K562 (cell line): Measurements from ENCODE around the gene ACTN2. TPM values are rescaled to one million over a fixed set of nuclear protein-coding genes. Genes with fewer than 3 reads are reported as not detected.

Experiments used
- ATAC-seq: fragments of 200-7000 bp; cut with Tn5 transposase; 3 replicates; pipeline ENCODE4 v1.9.1; 2020; ENCODE audit warnings: moderate library complexity
- BruUV-seq: library from RNA; stranded (reverse); fragments of 400-500 nt; replicated peaks from 2 replicates; lab custom pipeline; 2021; lab: Mats Ljungman, UMichigan
- CTCF ChIA-PET: fragments of 300-600 bp; formaldehyde crosslinking; extraction: SDS; loops from one replicate; lab custom pipeline; 2021; ENCODE audit warnings: low intra/inter-chr PET ratio; lab: Yijun Ruan, JAX
- POLR2A ChIA-PET: fragments of 300-600, 350-650 bp; sonication (Branson Sonifier 250); formaldehyde crosslinking; extraction: SDS; loops from one replicate; lab custom pipeline; 2021; ENCODE audit warnings: antibody characterized with exemption, inconsistent platforms; lab: Yijun Ruan, JAX
- DNase-seq, 4 experiments: peaks; one replicate each; pipeline versions ENCODE4 v3.0.0 to v3.0.0-alpha.2; 2011 to 2018; ENCODE audit warnings: low spot score in 3 of 4, mixed read lengths in 3 of 4; ENCODE audit errors: extremely low read depth in 1 of 4
- FAIRE-seq: peaks from 2 replicates; lab custom pipeline; 2011; peaks lifted over from hg19 to GRCh38; lab: Jason Lieb, UNC
- H2AFZ ChIP-seq: 2 replicates; pipeline ENCODE4 v1.6.0; 2011; ENCODE audit warnings: low read depth, low read length, control low read depth, inconsistent platforms
- H3K27ac ChIP-seq: fragments of 200-600 bp; 3 replicates; pipeline ENCODE4 v1.8.0; 2011; ENCODE audit warnings: low read depth, mild to moderate bottlenecking, control low read depth, inconsistent platforms, low read length, moderate library complexity, mixed read lengths; ENCODE audit errors: extremely low read depth
- H3K27me3 ChIP-seq, 2 experiments: fragments of 300-600 bp in 1 of 2; 2 replicates in 1 of 2; 3 replicates in 1 of 2; pipeline versions ENCODE4 v1.6.0 to v1.8.0; 2011; ENCODE audit warnings: inconsistent platforms in 2 of 2, low read length in 2 of 2, mild to moderate bottlenecking in 1 of 2, mixed read lengths in 1 of 2, moderate library complexity in 1 of 2; ENCODE audit not compliant: control insufficient read depth in 2 of 2, insufficient read depth in 2 of 2
- H3K36me3 ChIP-seq: fragments of 300-600 bp; 3 replicates; pipeline ENCODE4 v1.8.0; 2011; ENCODE audit warnings: mild to moderate bottlenecking, low read length, inconsistent platforms; ENCODE audit not compliant: control insufficient read depth, insufficient read depth
- H3K4me1 ChIP-seq, 2 experiments: fragments of 200-600 bp in 1 of 2; replicated peaks in 1 of 2; 2 replicates in 1 of 2; 3 replicates in 1 of 2; pipeline versions ENCODE4 v1.5.1 to v1.8.0; 2011; ENCODE audit warnings: inconsistent platforms in 2 of 2, low read length in 2 of 2, mild to moderate bottlenecking in 1 of 2, mixed read lengths in 1 of 2, moderate library complexity in 1 of 2; ENCODE audit not compliant: control insufficient read depth in 2 of 2, insufficient read depth in 2 of 2
- H3K4me2 ChIP-seq: 2 replicates; pipeline ENCODE4 v1.6.1; 2011; ENCODE audit warnings: low read length, control low read depth, inconsistent platforms, mixed read lengths; ENCODE audit not compliant: insufficient read depth
- H3K4me3 ChIP-seq: fragments of 200-600 bp; sonication (generic), shearing (Covaris generic); 2 replicates; pipeline ENCODE4 v1.5.1; 2016; ENCODE audit warnings: control low read depth, inconsistent platforms
- H3K79me2 ChIP-seq: fragments of 200-600 bp; 3 replicates; pipeline ENCODE4 v1.8.0; 2011; ENCODE audit warnings: low read length, inconsistent platforms; ENCODE audit not compliant: control insufficient read depth, insufficient read depth
- H3K9ac ChIP-seq, 2 experiments: 2 replicates each; pipeline versions ENCODE4 v1.6.0 to v1.6.1; 2011; ENCODE audit warnings: low read depth in 2 of 2, low read length in 2 of 2, control low read depth in 1 of 2, inconsistent platforms in 1 of 2, mild to moderate bottlenecking in 1 of 2, mixed read lengths in 1 of 2; ENCODE audit not compliant: insufficient read depth in 1 of 2
- H3K9me1 ChIP-seq: one replicate; pipeline ENCODE4 v1.6.0; 2011; ENCODE audit warnings: inconsistent platforms, mild to moderate bottlenecking, low read length, moderate library complexity; ENCODE audit not compliant: control insufficient read depth, insufficient read depth
- H3K9me3 ChIP-seq: replicated peaks from 2 replicates; pipeline ENCODE4 v1.5.1; 2011; ENCODE audit warnings: low read depth, low read length, inconsistent platforms; ENCODE audit not compliant: control insufficient read depth, insufficient read depth
- H4K20me1 ChIP-seq: replicated peaks from 2 replicates; pipeline ENCODE4 v1.6.1; 2011; ENCODE audit warnings: low read length, inconsistent platforms, mixed read lengths; ENCODE audit not compliant: control insufficient read depth, insufficient read depth
- CREB3 ChIP-seq: fragments of 450-650 bp; conservative IDR thresholded peaks from 2 replicates; pipeline ENCODE4 v1.6.1; 2016; ENCODE audit warnings: missing genetic modification characterization, low read depth, mild to moderate bottlenecking, missing compliant biosample characterization, moderate library complexity
- MCM7 ChIP-seq, 2 experiments: fragments of 450-650 bp; IDR thresholded peaks; 2 replicates each; pipeline ENCODE4 v1.6.1; 2016 to 2018
- MIER1 ChIP-seq: fragments of 450-650 bp; IDR thresholded peaks from 2 replicates; pipeline ENCODE4 v1.6.1; 2016; ENCODE audit warnings: antibody characterized with exemption, mild to moderate bottlenecking, low read depth
- NUFIP1 ChIP-seq: fragments of 450-650 bp; IDR thresholded peaks from 2 replicates; pipeline ENCODE4 v1.6.1; 2018; ENCODE audit not compliant: partially characterized antibody
- PHF20 ChIP-seq: fragments of 450-650 bp; IDR thresholded peaks from 2 replicates; pipeline ENCODE4 v1.6.1; 2018; ENCODE audit not compliant: partially characterized antibody
- ZNF134 ChIP-seq: fragments of 250-450 bp; sonication (Bioruptor Pico); conservative IDR thresholded peaks from 2 replicates; pipeline ENCODE4 v1.4.0; 2020
- WGBS: fragments of 100-300 bp; shearing (Covaris generic); methylation state at CpG from one replicate; pipeline ENCODE4 v1.1.6; 2016; ENCODE audit warnings: low coverage, mixed read lengths; ENCODE audit not compliant: insufficient coverage; ENCODE audit errors: missing lambda C conversion rate; 5-methylcytosine and 5-hydroxymethylcytosine counted together
- in situ Hi-C: fragments of 300-500 bp; cut with MboI; formaldehyde crosslinking; loops from 4 replicates; pipeline ENCODE4 v1.15.0; 2018; ENCODE audit warnings: inconsistent platforms, mixed read lengths
- intact Hi-C: fragments of 100-400 bp; cut with micrococcal nuclease; formaldehyde crosslinking; loops from 2 replicates; pipeline ENCODE4 v1.14.2; 2022
- polyA plus RNA-seq, 8 experiments: library from polyadenylated mRNA; depleted of rRNA in 4 of 8; stranded (reverse) in 5 of 8; unstranded in 3 of 8; fragments of >200 nt; fragmentation: Nextera tagmentation in 2 of 8; fragmentation: Illumina TruSeq in 1 of 8; extraction: Ambion mirVana in 2 of 8; extraction: Trizol in 1 of 8; gene quantifications; 2 replicates each; pipeline versions ENCODE4 v1.2.1 to v1.2.3, GENCODE V29; 2011 to 2014; ENCODE audit warnings: inconsistent platforms in 1 of 8, missing spikeins in 1 of 8
- total RNA-seq, 7 experiments: library from RNA; depleted of rRNA in 6 of 7; stranded (reverse); fragments of >200 nt in 6 of 7; fragmentation: Illumina TruSeq in 2 of 7; extraction: Trizol in 2 of 7; gene quantifications; 2 replicates each; pipeline versions ENCODE4 v1.2.1 to v1.2.3, GENCODE V29; 2011 to 2021; ENCODE audit warnings: low replicate concordance in 1 of 7

ACTN2 gene
- total and polyA plus RNA-seq, 9 of the 15 experiments (the other 6 are each of a cell fraction or from before 2014, with no cell fraction given): 0.18 to 0.94 (median 0.42) TPM

- Histone ChIP-seq H3K4me2 (no peak overlapping the region), H3K9me1 (no peaks in the 10 kb centered on the region), H3K79me2 (no peaks in the 10 kb centered on the region), H3K9ac (0 out of 4 replicates have a peak overlapping the region, but pooled peaks of 1 of the 2 experiments have one; percentile 33), H3K4me3 (no peak overlapping the region), H3K9me3 (no peaks in the 10 kb centered on the region), H3K27ac (no peak overlapping the region), H3K4me1 (no peaks in the 10 kb centered on the region), H4K20me1 (no peaks in the 10 kb centered on the region), H3K36me3 (no peaks in the 10 kb centered on the region), H2AFZ (no peak overlapping the region), H3K27me3 (peaks cover 0 to 10% of the 10 kb centered on the region in 2 experiments; a peak in 3 of 5 replicates)
- TF ChIP-seq NUFIP1: no peak
- TF ChIP-seq MCM7 (IDR thresholded peaks at IDR 0.05): no peak
- peak; percentile 64; the same call in 1 of the 2 replicates for TF ChIP-seq ZNF134 (CRISPR knock-in tag)
- no peak for TF ChIP-seq PHF20
- CTCF ChIA-PET: no interaction called here
- in situ Hi-C loops (no loop called here), intact Hi-C loops (no loop called here)
- WGBS: 6% methylated on average over 11 of the region's 11 CpGs
- no peak for DNase-seq
- no TSS peak for BruUV-seq
- ATAC-seq: no peak; the same call in 2 of the 3 replicates
- no peak for FAIRE-seq
- POLR2A ChIA-PET: no interaction called here
Observed at GRCh38 chr1:236710328-236710892, 24.1 kb downstream of the ACTN2 start.

- Histone ChIP-seq H3K36me3 (no peaks in the 10 kb centered on the region), H3K27me3 (peaks cover 2 to 10% of the 10 kb centered on the region in 2 experiments; a peak in 2 of 5 replicates), H3K4me1 (no peaks in the 10 kb centered on the region), H3K4me2 (no peak overlapping the region), H3K9me1 (no peaks in the 10 kb centered on the region), H3K9me3 (no peaks in the 10 kb centered on the region; the same call in 1 of the 2 replicates), H3K4me3 (no peak overlapping the region), H3K79me2 (no peaks in the 10 kb centered on the region), H4K20me1 (no peaks in the 10 kb centered on the region), H3K27ac (no peak overlapping the region), H3K9ac (no peak overlapping the region), H2AFZ (no peak overlapping the region)
- BruUV-seq: no TSS peak
- FAIRE-seq (no peak), ATAC-seq (no peak), DNase-seq (no peak)
- WGBS: 0% methylated on average over 1 of the region's 1 CpG
- intact Hi-C loops: no loop called here
- ChIA-PET POLR2A (no interaction called here), CTCF (no interaction called here)
- in situ Hi-C loops: no loop called here
- TF ChIP-seq MIER1 (no peak), CREB3 (tag) (no peak)
Observed at GRCh38 chr1:236716160-236716559, 29.9 kb downstream of the ACTN2 start.
